Measurements from ENCODE around the gene VAV1. TPM values are rescaled to one million over a fixed set of nuclear protein-coding genes. Genes with fewer than 3 reads are reported as not detected.

VAV1 gene
- total and polyA plus RNA-seq, 9 of the 15 experiments (the other 6 are each of a cell fraction or from before 2014, with no cell fraction given), result 0.46 to 20.1 (median 11.1) TPM

DNA sequence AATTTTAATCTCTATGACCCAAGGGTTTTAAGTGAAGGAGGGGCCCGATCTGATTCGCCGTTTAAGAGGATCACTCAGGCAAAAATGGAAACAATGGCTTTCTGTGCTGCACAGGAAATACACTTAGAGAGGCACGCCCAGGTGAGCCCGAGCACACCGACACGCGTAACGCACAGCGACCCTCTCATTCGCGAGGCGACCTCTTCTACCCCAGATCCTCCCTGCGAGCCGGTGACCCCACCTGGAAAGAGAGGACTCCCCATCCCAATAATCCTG lies 5.5 kb upstream of the VAV1 start (continued):
- TF ChIP-seq, protein P1, sequence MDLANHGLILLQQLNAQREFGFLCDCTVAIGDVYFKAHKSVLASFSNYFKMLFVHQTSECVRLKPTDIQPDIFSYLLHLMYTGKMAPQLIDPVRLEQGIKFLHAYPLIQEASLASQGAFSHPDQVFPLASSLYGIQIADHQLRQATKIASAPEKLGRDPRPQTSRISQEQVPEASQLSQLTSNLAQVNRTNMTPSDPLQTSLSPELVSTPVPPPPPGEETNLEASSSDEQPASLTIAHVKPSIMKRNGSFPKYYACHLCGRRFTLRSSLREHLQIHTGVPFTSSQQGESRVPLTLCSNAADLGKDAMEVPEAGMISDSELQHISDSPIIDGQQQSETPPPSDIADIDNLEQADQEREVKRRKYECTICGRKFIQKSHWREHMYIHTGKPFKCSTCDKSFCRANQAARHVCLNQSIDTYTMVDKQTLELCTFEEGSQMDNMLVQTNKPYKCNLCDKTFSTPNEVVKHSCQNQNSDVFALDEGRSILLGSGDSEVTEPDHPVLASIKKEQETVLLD (IDR thresholded peaks at IDR 0.05), result 0 out of 2 replicates have a peak, but pooled peaks have one; percentile 16
- TF ChIP-seq PHF8 (IDR thresholded peaks at IDR 0.05; ENCODE audit: borderline replicate concordance, low read length), result peak; percentile 76; the same call in 1 of the 2 replicates
- TF ChIP-seq HDAC1 (IDR thresholded peaks at IDR 0.05), result 0 out of 4 replicates have a peak, but pooled peaks of 1 of the 2 experiments have one; percentile 74
- no peak for TF ChIP-seq PHF20 (IDR thresholded peaks at IDR 0.05; ENCODE audit: partially characterized antibody)
- no peak for TF ChIP-seq FOXJ3 (CRISPR knock-in tag; IDR thresholded peaks at IDR 0.05)
- peak; percentile 34; the same call in 1 of the 2 replicates for TF ChIP-seq SMARCE1 (IDR thresholded peaks at IDR 0.05)
- no peak for TF ChIP-seq TCFL5 (CRISPR knock-in tag; conservative IDR thresholded peaks at IDR 0.05)
- TF ChIP-seq ZNF174 (CRISPR knock-in tag; IDR thresholded peaks at IDR 0.05), result no peak
- TF ChIP-seq CREB1 (IDR thresholded peaks at IDR 0.05), result no peak; the same call in 1 of the 2 replicates
- 0 out of 2 replicates have a peak, but pooled peaks have one; percentile 52 for TF ChIP-seq CREB1 (CRISPR knock-in tag; IDR thresholded peaks at IDR 0.05)
- TF ChIP-seq MIER1 (IDR thresholded peaks at IDR 0.05; ENCODE audit: low read depth), result no peak
- TF ChIP-seq, protein P2, sequence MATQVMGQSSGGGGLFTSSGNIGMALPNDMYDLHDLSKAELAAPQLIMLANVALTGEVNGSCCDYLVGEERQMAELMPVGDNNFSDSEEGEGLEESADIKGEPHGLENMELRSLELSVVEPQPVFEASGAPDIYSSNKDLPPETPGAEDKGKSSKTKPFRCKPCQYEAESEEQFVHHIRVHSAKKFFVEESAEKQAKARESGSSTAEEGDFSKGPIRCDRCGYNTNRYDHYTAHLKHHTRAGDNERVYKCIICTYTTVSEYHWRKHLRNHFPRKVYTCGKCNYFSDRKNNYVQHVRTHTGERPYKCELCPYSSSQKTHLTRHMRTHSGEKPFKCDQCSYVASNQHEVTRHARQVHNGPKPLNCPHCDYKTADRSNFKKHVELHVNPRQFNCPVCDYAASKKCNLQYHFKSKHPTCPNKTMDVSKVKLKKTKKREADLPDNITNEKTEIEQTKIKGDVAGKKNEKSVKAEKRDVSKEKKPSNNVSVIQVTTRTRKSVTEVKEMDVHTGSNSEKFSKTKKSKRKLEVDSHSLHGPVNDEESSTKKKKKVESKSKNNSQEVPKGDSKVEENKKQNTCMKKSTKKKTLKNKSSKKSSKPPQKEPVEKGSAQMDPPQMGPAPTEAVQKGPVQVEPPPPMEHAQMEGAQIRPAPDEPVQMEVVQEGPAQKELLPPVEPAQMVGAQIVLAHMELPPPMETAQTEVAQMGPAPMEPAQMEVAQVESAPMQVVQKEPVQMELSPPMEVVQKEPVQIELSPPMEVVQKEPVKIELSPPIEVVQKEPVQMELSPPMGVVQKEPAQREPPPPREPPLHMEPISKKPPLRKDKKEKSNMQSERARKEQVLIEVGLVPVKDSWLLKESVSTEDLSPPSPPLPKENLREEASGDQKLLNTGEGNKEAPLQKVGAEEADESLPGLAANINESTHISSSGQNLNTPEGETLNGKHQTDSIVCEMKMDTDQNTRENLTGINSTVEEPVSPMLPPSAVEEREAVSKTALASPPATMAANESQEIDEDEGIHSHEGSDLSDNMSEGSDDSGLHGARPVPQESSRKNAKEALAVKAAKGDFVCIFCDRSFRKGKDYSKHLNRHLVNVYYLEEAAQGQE (IDR thresholded peaks at IDR 0.05; ENCODE audit: borderline replicate concordance), result no peak
- TF ChIP-seq, protein P2 (CRISPR knock-in tag; IDR thresholded peaks at IDR 0.05; ENCODE audit: low read depth), result no peak
- no peak for TF ChIP-seq CHD2 (IDR thresholded peaks at IDR 0.05; ENCODE audit: low read depth, low read length)
- 0 out of 4 replicates have a peak, but pooled peaks of 1 of the 2 experiments have one; percentile 46 for TF ChIP-seq FOXA3 (CRISPR knock-in tag; conservative IDR thresholded peaks at IDR 0.05 in 1 of 2, IDR thresholded peaks at IDR 0.05 in 1 of 2)
- TF ChIP-seq ZNF431 (CRISPR knock-in tag; IDR thresholded peaks at IDR 0.05), result 0 out of 2 replicates have a peak, but pooled peaks have one; percentile 4
- TF ChIP-seq, protein P3, sequence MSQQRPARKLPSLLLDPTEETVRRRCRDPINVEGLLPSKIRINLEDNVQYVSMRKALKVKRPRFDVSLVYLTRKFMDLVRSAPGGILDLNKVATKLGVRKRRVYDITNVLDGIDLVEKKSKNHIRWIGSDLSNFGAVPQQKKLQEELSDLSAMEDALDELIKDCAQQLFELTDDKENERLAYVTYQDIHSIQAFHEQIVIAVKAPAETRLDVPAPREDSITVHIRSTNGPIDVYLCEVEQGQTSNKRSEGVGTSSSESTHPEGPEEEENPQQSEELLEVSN (IDR thresholded peaks at IDR 0.05; ENCODE audit: borderline replicate concordance in 1 of 2, extremely low read depth in 1 of 2, insufficient read depth in 1 of 2, insufficient read length in 1 of 2, low read depth in 1 of 2, low read length in 1 of 2, poor library complexity in 1 of 2, severe bottlenecking in 1 of 2), result peak in 1 of 2 experiments; percentile 37
- TF ChIP-seq L3MBTL2 (IDR thresholded peaks at IDR 0.05), result peak; percentile 58
- TF ChIP-seq CREM (IDR thresholded peaks at IDR 0.05; ENCODE audit: low read depth), result peak; percentile 21; the same call in 1 of the 2 replicates

Data from K562 (cell line).